Measurements from ENCODE around the gene DLG2.

Gene DLG2

GRCh38 chr11:83521647-83522596, 2105.2 kb downstream of the DLG2 start:
- DNase-seq (ENCODE audit: low spot score): peak; percentile 13
- ChIA-PET CTCF (interaction anchor here (1.1 kb wide), 1 partner anchor 158 kb away, joined by 6 read pairs; no protein-coding TSS in a partner anchor), POLR2A (ENCODE audit: low non-redundant PET) (interaction anchor here (0.6 kb wide), 1 partner anchor 451 kb away, joined by 3 read pairs; no protein-coding TSS in a partner anchor)
- no peak overlapping the region for H3K27ac ChIP-seq
- TF ChIP-seq, protein P1, sequence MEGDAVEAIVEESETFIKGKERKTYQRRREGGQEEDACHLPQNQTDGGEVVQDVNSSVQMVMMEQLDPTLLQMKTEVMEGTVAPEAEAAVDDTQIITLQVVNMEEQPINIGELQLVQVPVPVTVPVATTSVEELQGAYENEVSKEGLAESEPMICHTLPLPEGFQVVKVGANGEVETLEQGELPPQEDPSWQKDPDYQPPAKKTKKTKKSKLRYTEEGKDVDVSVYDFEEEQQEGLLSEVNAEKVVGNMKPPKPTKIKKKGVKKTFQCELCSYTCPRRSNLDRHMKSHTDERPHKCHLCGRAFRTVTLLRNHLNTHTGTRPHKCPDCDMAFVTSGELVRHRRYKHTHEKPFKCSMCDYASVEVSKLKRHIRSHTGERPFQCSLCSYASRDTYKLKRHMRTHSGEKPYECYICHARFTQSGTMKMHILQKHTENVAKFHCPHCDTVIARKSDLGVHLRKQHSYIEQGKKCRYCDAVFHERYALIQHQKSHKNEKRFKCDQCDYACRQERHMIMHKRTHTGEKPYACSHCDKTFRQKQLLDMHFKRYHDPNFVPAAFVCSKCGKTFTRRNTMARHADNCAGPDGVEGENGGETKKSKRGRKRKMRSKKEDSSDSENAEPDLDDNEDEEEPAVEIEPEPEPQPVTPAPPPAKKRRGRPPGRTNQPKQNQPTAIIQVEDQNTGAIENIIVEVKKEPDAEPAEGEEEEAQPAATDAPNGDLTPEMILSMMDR (conservative IDR thresholded peaks at IDR 0.05; ENCODE audit: low read depth): no peak

DNA sequence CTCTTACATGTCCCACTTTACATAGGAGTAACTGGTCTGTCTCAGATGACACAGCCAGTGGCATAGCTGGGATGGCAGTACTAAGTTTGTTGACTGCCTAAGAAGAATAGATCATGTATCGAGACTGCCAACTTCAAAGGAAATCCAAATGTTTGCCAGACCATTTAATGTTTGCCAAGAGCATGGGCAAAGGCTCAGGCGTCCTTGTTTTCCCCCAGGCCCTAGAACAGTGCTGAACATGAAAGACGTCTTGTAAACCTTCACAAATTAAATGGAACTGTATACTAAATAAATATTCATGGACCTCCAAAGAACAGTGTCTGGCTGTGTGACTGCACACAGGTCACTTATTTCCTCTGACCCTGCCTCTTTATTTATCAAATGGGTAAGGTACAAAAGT, 2106.3 kb downstream of the DLG2 start:
- POLR2A ChIA-PET (ENCODE audit: low non-redundant PET): no interaction called here
- CTCF ChIA-PET: no interaction called here
- no peak for DNase-seq (ENCODE audit: low spot score)
- TF ChIP-seq, protein P1 (conservative IDR thresholded peaks at IDR 0.05; ENCODE audit: low read depth): no peak
- H3K27ac ChIP-seq: no peak overlapping the region

DNA sequence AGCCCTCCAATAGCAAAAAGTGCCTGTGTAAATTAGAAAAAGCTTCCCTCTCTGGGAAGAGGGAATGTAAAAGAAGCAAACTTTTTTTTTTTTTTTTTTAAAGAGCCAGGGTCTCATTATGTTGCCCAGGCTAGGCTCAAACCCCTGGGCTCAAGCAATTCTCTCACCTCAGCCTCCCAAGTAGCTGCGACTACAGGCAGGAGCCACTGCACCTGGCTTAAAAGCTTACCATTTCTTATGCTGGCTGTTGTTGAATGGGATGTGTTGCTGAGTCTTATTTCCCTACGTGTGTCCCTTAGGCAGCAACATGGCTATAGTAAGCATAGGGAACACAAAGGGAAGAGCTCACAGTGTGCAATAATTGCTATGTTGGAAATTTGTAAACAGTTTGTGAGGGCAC, 2115.5 kb downstream of the DLG2 start:
- no peak overlapping the region for H3K27ac ChIP-seq
- ChIA-PET CTCF (interaction anchor here (0.9 kb wide), 1 partner anchor 289 kb away, joined by 3 read pairs; no protein-coding TSS in a partner anchor), POLR2A (ENCODE audit: low non-redundant PET) (no interaction called here)
- TF ChIP-seq, protein P1 (conservative IDR thresholded peaks at IDR 0.05; ENCODE audit: low read depth): no peak
- no peak for DNase-seq (ENCODE audit: low spot score)

DNA sequence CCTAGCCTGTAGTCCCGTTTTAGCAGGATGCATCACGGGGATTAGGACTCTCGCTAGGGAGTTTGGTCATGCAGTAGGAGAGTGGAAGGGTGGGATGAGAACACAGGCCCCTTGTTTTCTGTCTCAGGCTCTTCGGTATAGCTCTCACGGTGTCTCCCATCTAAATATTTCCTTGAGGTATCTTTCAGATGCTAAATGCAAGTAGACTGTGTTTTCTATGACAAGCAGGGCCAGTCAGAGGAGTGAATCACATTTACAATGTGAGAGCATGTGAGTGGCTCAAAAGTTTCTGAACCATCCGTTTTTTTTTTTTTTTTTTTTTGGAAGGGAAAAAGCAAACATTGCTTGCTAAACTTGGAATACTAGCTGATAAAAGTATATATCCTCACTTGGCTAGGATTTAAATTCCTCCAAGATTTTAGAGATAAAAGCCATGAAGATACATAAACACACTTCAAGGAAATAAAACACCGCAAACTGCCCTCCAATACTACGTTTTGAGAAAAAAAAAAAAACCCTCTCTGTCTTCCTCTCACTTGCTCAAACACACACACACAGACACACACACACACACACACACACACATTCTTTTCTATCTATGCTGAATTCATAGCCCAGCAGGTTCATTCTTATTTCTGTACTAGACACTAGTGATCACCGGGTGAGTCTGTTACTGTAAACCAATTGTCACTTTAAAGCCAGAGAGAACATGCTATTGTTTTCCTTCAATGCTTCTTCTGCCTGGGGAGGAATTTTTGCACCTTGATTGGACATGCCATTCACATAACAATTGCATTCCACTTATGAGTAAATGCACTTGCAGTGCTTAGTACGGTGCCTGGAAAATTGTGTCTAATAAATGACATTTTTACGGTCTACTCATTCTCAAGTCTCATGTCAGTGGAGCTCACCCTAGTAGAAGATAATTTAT, 2116.3 kb downstream of the DLG2 start:
- CTCF ChIA-PET: interaction anchor here (0.6 to 0.9 kb wide), 2 partner anchors 58 to 290 kb away, joined by 3 read pairs; no protein-coding TSS in a partner anchor
- TF ChIP-seq, protein P1 (conservative IDR thresholded peaks at IDR 0.05; ENCODE audit: low read depth): no peak
- H3K27ac ChIP-seq: no peak overlapping the region
- POLR2A ChIA-PET (ENCODE audit: low non-redundant PET): no interaction called here
- no peak for DNase-seq (ENCODE audit: low spot score)

DNA sequence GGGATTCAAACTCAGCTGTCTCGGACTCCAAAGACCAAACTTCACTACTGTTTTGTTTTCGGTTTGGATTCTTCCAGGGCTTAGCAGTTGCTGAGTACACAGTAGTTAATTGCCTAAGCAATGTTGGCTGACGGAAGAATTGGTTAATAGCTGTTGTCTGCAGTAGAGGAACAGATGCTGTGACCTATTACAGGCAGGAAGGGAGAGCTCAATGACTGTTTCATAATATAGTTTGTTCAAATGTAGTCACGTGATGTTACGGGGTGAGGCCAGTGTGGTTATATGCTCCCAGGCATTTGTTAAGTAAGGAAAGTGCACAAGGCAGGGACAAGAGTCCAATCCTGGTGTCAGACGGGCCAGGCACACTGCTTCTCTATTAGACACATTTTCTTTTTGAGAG, 2118.3 kb downstream of the DLG2 start:
- no peak for DNase-seq (ENCODE audit: low spot score)
- TF ChIP-seq, protein P1 (conservative IDR thresholded peaks at IDR 0.05; ENCODE audit: low read depth): no peak
- CTCF ChIA-PET: no interaction called here

DNA sequence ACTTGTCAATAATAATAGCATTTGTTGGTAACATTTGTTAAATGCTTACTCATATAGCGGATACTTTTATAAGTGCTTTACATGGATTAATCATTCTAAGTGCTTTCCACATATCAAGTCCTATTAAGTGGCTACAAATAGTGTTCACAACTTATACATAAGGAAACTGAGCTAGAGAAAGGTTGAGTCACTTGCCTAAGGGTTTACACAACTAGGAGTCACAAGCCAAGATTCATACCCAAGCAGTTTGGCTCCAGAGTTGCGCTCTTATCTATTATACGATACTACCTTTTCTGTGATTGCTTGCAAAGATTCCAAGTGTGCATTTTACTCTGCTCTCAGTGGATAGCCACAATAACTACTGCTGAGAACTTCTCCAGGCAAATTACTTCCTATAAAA, 2125.1 kb downstream of the DLG2 start:
- H3K27ac ChIP-seq: no peak overlapping the region
- ChIA-PET CTCF (no interaction called here), POLR2A (ENCODE audit: low non-redundant PET) (no interaction called here)
- TF ChIP-seq, protein P1 (conservative IDR thresholded peaks at IDR 0.05; ENCODE audit: low read depth): no peak
- DNase-seq (ENCODE audit: low spot score): peak; percentile 1

More for the DNA sequence above, 2118.3 kb downstream of the DLG2 start:
- POLR2A ChIA-PET (ENCODE audit: low non-redundant PET): no interaction called here
- no peak overlapping the region for H3K27ac ChIP-seq
